Breast epithelium (tissue), 4 donors: Measurements from ENCODE around the gene DCUN1D3. TPM values are rescaled to one million over a fixed set of nuclear protein-coding genes. Genes with fewer than 3 reads are reported as not detected.

Source experiments
- DNase-seq, 2 donors: peaks; one replicate each; pipeline ENCODE4 v3.0.0-alpha.2; 2019; ENCODE audit warnings: low spot score in 2 of 2
- H3K27ac ChIP-seq, 2 donors: fragments of 200-600 bp; sonication (generic) in 1 of 2; one replicate each; pipeline ENCODE4 v1.5.1; 2016 to 2019; ENCODE audit warnings: mild to moderate bottlenecking in 1 of 2
- H3K27me3 ChIP-seq, 2 donors: fragments of 200-600 bp; sonication (generic) in 1 of 2; one replicate each; pipeline versions ENCODE4 v1.5.1 to v1.6.0; 2017 to 2019; ENCODE audit warnings: control low read depth in 1 of 2, mild to moderate bottlenecking in 1 of 2
- H3K36me3 ChIP-seq: fragments of 200-600 bp; one replicate; pipeline ENCODE4 v1.5.1; 2019
- H3K4me1 ChIP-seq, 2 donors: fragments of 200-600 bp; sonication (generic); one replicate each; pipeline ENCODE4 v1.5.1; 2016 to 2019; ENCODE audit warnings: control low read depth in 1 of 2
- H3K4me3 ChIP-seq, 3 donors: fragments of 200-600 bp; sonication (generic); 1 replicate in 2 of 3; 2 replicates in 1 of 3; pipeline ENCODE4 v1.5.1; 2016 to 2019; ENCODE audit warnings: mild to moderate bottlenecking in 3 of 3, moderate library complexity in 2 of 3
- H3K9me3 ChIP-seq, 2 donors: fragments of 200-600 bp; sonication (generic) in 1 of 2; one replicate each; pipeline ENCODE4 v1.5.1; 2016 to 2019; ENCODE audit warnings: control low read depth in 1 of 2
- CTCF ChIP-seq, 3 donors: fragments of 450-650 bp; IDR thresholded peaks; one replicate each; pipeline ENCODE4 v1.5.1; 2016 to 2017; ENCODE audit warnings: antibody characterized with exemption in 3 of 3, mild to moderate bottlenecking in 3 of 3, moderate library complexity in 3 of 3
- POLR2A ChIP-seq: fragments of 450-650 bp; IDR thresholded peaks from one replicate; pipeline ENCODE4 v1.6.1; 2016; ENCODE audit warnings: antibody characterized with exemption, mild to moderate bottlenecking, moderate library complexity
- POLR2AphosphoS5 ChIP-seq, 3 donors: sonication (generic); formaldehyde crosslinking; IDR thresholded peaks; one replicate each; pipeline ENCODE4 v1.6.1; 2017; ENCODE audit warnings: antibody characterized with exemption in 3 of 3
- intact Hi-C: fragments of 100-400 bp; cut with DNase I; formaldehyde crosslinking; loops from one replicate; pipeline ENCODE4 v1.15.1; 2023; ENCODE audit warnings: low total_unique reads
- total RNA-seq, 3 donors: library from RNA; depleted of rRNA; stranded (reverse); fragments of >200 nt; gene quantifications; one replicate each; pipeline ENCODE4 v1.1.0, GENCODE V29; 2016

DCUN1D3 gene
- total RNA-seq, 3 donors from 2014 or later: 22.7 to 43.8 (median 26.2) TPM

GRCh38 chr16:20897253-20897897 lies 2.8 kb downstream of the DCUN1D3 start:
- peak overlapping the region in 1 of 3 donors; percentile 78 for H3K4me3 ChIP-seq
- no peak for DNase-seq
- peak overlapping the region; percentile 33 to 62 for H3K27ac ChIP-seq

GRCh38 chr16:20894388-20894787 lies 5.8 kb downstream of the DCUN1D3 start:
- H3K27ac ChIP-seq: no peak overlapping the region
- no peaks in the 10 kb centered on the region for H3K36me3 ChIP-seq
- H3K27me3 ChIP-seq: no peaks in the 10 kb centered on the region
- intact Hi-C loops: no loop called here
- peaks cover 0 to 8% of the 10 kb centered on the region in 2 donors for H3K4me1 ChIP-seq
- no peak overlapping the region for H3K4me3 ChIP-seq
- DNase-seq: no peak
- TF ChIP-seq POLR2AphosphoS5 (IDR thresholded peaks at IDR 0.05) (no peak), POLR2A (no peak), CTCF (IDR thresholded peaks at IDR 0.05) (no peak)
- H3K9me3 ChIP-seq: no peaks in the 10 kb centered on the region

More at GRCh38 chr16:20897253-20897897, 2.8 kb downstream of the DCUN1D3 start:
- Histone ChIP-seq H3K9me3 (no peaks in the 10 kb centered on the region), H3K4me1 (peaks cover 0 to 10% of the 10 kb centered on the region in 2 donors), H3K27me3 (no peaks in the 10 kb centered on the region), H3K36me3 (no peaks in the 10 kb centered on the region)
- no peak for TF ChIP-seq CTCF (IDR thresholded peaks at IDR 0.05)
- no peak for TF ChIP-seq POLR2AphosphoS5 (IDR thresholded peaks at IDR 0.05)
- no peak for TF ChIP-seq POLR2A
- intact Hi-C loops: loop anchor here (5.0 kb wide), 1 partner anchor 1735 kb away; no protein-coding TSS in a partner anchor

- H3K4me3 ChIP-seq: no peak overlapping the region
- no peak overlapping the region for H3K27ac ChIP-seq
- H3K27me3 ChIP-seq: no peaks in the 10 kb centered on the region
- no peaks in the 10 kb centered on the region for H3K4me1 ChIP-seq
- no peaks in the 10 kb centered on the region for H3K36me3 ChIP-seq
- no peaks in the 10 kb centered on the region for H3K9me3 ChIP-seq
- TF ChIP-seq POLR2A (no peak), POLR2AphosphoS5 (IDR thresholded peaks at IDR 0.05) (no peak), CTCF (IDR thresholded peaks at IDR 0.05) (no peak)
- no peak for DNase-seq
- intact Hi-C loops: no loop called here
These were observed 10.4 kb downstream of the DCUN1D3 start for GRCh38 chr16:20889625-20890275.

GRCh38 chr16:20887207-20887606 lies 13.0 kb downstream of the DCUN1D3 start:
- no peaks in the 10 kb centered on the region for H3K36me3 ChIP-seq
- H3K4me3 ChIP-seq: no peak overlapping the region
- TF ChIP-seq POLR2AphosphoS5 (IDR thresholded peaks at IDR 0.05) (no peak), POLR2A (no peak), CTCF (IDR thresholded peaks at IDR 0.05) (no peak)
- H3K27me3 ChIP-seq: no peaks in the 10 kb centered on the region
- H3K4me1 ChIP-seq: no peaks in the 10 kb centered on the region
- intact Hi-C loops: no loop called here
- H3K9me3 ChIP-seq: no peaks in the 10 kb centered on the region
- no peak for DNase-seq
- H3K27ac ChIP-seq: no peak overlapping the region

GRCh38 chr16:20886320-20886719 lies 13.8 kb downstream of the DCUN1D3 start:
- intact Hi-C loops: no loop called here
- Histone ChIP-seq H3K4me1 (no peaks in the 10 kb centered on the region), H3K27ac (no peak overlapping the region), H3K36me3 (no peaks in the 10 kb centered on the region), H3K4me3 (no peak overlapping the region), H3K9me3 (no peaks in the 10 kb centered on the region), H3K27me3 (no peaks in the 10 kb centered on the region)
- DNase-seq: no peak
- TF ChIP-seq CTCF (IDR thresholded peaks at IDR 0.05) (no peak), POLR2AphosphoS5 (IDR thresholded peaks at IDR 0.05) (no peak), POLR2A (no peak)
